GM19463 (cell line): ENCODE results near the gene BLACAT1.

Source experiments
- ATAC-seq: cut with Tn5 transposase; IDR thresholded peaks from one replicate; pipeline ENCODE4 v1.9.1; 2021; ENCODE audit warnings: mild to moderate bottlenecking, moderate library complexity; ENCODE audit not compliant: unreplicated experiment

Gene BLACAT1

GRCh38 chr1:205455581-205456382 is at the start of gene BLACAT1:
Gene BLACAT1 (minus strand): TSS chr1:205456045.
- ATAC-seq = no peak

GRCh38 chr1:205505076-205505729 is 49.4 kb upstream of the BLACAT1 start:
- ATAC-seq = no peak

DNA sequence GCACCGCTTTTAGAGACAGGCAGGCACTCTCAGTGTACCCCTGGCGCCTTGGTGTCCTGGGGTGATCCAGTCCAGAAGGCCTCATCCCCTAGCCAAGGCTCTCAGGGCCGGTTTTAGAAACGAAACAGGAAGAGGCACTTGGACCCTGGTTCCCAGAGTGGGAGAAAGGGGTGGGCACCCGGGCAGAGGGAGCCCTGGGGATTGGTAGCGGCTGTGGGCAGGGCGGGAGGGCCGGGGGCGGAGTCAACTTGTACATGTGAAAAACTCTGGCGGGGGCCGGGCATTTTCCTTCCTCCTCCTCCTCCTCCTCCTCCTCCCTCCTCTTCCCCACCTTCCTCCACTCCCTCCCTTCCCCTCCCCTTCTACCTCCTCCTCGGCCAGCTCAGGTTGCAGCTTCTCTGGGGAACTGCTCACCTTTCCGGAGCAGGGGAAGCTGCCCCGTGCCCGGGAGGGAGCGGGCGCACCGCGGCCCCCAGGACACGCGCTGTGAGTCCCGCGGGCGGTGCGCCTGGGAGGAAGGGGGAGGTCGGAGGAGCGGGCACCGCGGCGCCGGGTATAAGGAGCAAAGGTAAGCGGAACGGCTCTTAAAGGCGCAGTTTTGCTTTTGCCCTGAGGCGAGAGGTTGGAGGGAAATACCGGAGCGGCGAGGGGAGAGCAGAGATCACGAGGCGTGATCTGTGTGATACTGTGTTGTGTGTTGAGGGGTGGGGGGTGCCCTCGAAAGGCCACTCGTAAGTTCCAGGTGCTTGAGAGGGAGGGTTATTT is 48.6 kb upstream of the BLACAT1 start, which contains the start of gene CDK18:
TSS of gene CDK18 (plus strand) at position 359 of the 765 bp plus-strand sequence. CDS start 18,499 bp downstream, outside the sequence.
- no peak for ATAC-seq

GRCh38 chr1:205502992-205503391 is 47.1 kb upstream of the BLACAT1 start:
- ATAC-seq = no peak

DNA sequence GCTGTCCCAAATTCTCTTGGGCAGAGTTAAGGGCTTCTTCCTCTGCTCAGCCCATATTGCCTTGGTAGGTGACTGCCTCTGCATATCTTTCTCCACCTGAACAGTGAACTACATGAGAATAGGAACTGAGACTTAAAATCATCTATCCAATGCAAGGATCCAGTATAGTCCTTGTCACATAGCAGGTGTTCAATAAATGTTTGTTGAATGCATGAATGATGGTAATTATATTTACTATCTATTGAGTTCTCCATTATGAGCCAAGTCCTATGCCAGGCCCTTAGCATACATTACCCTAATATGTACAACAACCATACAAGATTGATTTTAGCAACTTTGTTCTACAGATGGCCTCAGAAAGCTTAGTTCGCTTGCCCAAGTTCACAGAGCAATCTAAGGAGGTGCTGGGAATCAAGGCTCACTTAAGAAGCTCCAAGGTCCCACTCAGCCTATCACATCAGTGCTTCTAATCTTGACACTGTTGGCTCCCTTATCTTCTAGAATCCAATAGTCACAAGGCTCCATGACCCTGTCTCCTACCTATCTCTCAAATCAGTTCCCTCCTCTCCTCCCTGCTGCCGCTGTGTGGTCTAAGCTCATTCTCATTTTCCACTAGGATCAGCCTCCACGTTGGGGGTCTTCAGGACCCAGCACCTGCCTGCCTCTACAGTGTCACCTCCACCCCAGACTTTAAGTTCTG is 46.4 kb upstream of the BLACAT1 start:
- no peak for ATAC-seq

DNA sequence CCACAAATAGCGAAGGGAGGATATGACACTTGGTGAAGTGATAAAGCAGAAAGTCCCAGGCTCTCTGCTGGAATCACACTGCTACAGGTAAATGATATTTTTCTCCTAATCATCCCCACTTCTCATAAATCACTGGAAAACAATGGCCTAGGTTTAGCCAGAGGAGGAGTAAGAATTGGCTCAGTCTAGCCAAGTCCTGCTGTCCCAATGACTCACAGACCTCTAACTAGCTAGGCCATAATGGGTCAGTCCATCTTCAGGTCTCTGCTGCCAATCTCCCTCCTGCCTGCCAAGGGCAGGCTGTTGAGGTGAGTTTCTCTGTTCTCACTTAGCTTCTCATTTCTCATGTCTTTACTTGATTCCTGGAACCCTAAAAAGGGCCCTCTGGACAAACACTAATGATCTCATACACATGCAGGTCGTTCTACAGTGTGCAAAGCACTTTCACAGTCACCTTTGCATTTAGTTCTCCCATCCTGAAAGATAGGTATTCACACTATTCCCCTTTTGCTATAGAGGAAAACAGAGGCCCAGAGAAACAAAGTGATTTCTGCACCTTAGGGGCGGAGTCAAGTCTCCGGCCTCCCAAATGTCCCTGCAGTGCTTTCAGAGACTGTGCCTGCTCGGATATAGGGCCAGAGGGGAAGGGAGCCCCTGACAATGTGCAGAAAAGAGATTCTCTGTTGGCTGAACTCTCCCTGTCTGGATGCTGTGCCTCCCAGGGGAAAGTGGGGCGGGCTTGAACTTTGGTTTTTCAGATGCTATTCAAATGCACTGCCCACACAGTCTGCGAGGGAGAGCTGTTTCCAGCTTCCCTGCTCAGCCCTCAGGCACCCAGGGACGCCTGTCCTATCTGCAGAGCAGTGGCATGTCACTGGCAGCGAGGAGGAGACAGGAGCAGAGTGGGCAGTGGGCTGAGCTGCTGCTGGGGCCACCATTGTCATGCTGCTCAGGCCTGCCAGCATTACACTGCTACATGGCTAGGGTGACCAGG is 44.7 kb upstream of the BLACAT1 start:
- ATAC-seq = no peak

GRCh38 chr1:205499789-205500188 is 43.9 kb upstream of the BLACAT1 start:
- ATAC-seq = no peak

- no peak for ATAC-seq
These were observed 41.5 kb upstream of the BLACAT1 start for GRCh38 chr1:205497351-205497750.

GRCh38 chr1:205496661-205497060 is 40.8 kb upstream of the BLACAT1 start:
- no peak for ATAC-seq

- no peak for ATAC-seq
These were observed 39.5 kb upstream of the BLACAT1 start for GRCh38 chr1:205495237-205495823.

GRCh38 chr1:205494115-205494514 is 38.3 kb upstream of the BLACAT1 start:
- no peak for ATAC-seq

GRCh38 chr1:205493241-205494085 is 37.6 kb upstream of the BLACAT1 start:
- no peak for ATAC-seq

GRCh38 chr1:205492774-205493173 is 36.9 kb upstream of the BLACAT1 start:
- ATAC-seq = no peak

GRCh38 chr1:205492201-205492667 is 36.4 kb upstream of the BLACAT1 start:
- ATAC-seq = no peak

DNA sequence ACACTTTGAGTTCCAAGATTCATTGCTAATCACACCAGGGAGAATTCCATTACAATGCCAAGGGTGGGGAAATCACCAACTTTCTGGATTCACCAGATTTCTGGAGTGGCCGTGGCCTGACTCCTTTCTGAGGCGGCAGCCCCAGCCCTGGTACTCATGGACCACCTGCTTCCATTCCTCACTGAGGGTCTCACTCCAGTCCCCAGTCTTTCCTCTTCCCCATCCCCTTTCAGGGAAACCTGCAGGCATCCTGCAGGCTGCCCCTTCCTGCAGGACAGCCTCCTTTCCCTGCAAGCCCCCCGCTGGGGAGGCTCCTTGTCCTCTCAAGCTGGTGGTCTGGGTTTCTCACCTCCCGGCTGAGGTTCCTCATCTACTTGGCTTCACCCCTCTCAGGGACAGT is 35.9 kb upstream of the BLACAT1 start:
- no peak for ATAC-seq

GRCh38 chr1:205488074-205488723 is 32.4 kb upstream of the BLACAT1 start:
- peak; percentile 60 for ATAC-seq

- no peak for ATAC-seq
These were observed 30.4 kb upstream of the BLACAT1 start for GRCh38 chr1:205486258-205486657.
